SK-N-SH (cell line): Measurements from ENCODE around the gene CYP11A1. TPM values are rescaled to one million over a fixed set of nuclear protein-coding genes. Genes with fewer than 3 reads are reported as not detected.

Experiments used
- CTCF ChIA-PET: fragments of 300-600, 350-600 bp; formaldehyde crosslinking; extraction: SDS; loops from one replicate; lab custom pipeline; 2021; lab: Yijun Ruan, JAX
- POLR2A ChIA-PET: fragments of 350-600 bp; sonication (Branson Sonifier 250); formaldehyde crosslinking; extraction: SDS; loops from one replicate; lab custom pipeline; 2020; ENCODE audit warnings: antibody characterized with exemption, inconsistent platforms; lab: Yijun Ruan, JAX
- DNase-seq: peaks from one replicate; pipeline ENCODE4 v3.0.0; 2012
- H2AFZ ChIP-seq: fragments of 200-600 bp; sonication (generic); 2 replicates; pipeline ENCODE4 v1.8.1; 2016; ENCODE audit warnings: antibody characterized with exemption, mild to moderate bottlenecking, low read depth
- H3F3A ChIP-seq: fragments of 200-600 bp; sonication (generic); replicated peaks from 2 replicates; pipeline ENCODE3; 2016; ENCODE audit warnings: antibody characterized with exemption, mild to moderate bottlenecking; ENCODE audit not compliant: insufficient read depth
- H3K27ac ChIP-seq, 2 experiments: fragments of 200-500 bp in 1 of 2; fragments of 200-600 bp in 1 of 2; sonication (Bioruptor generic) in 1 of 2; sonication (generic), shearing (Covaris generic) in 1 of 2; 2 replicates each; pipeline versions ENCODE4 v1.5.1 to v1.6.1; 2014 to 2016; ENCODE audit warnings: low read depth in 2 of 2, inconsistent platforms in 1 of 2, low read length in 1 of 2, mild to moderate bottlenecking in 1 of 2, mixed read lengths in 1 of 2
- H3K27me3 ChIP-seq: fragments of 200-600 bp; sonication (generic), shearing (Covaris generic); 2 replicates; pipeline ENCODE4 v1.6.1; 2016; ENCODE audit warnings: mixed run types; ENCODE audit not compliant: insufficient read depth
- H3K36me3 ChIP-seq, 2 experiments: fragments of 200-500 bp in 1 of 2; fragments of 200-600 bp in 1 of 2; sonication (Bioruptor generic) in 1 of 2; sonication (generic) in 1 of 2; replicated peaks in 1 of 2; 2 replicates each; pipeline versions ENCODE3 to v1.5.1; 2014 to 2016; ENCODE audit warnings: low read length in 1 of 2, mild to moderate bottlenecking in 1 of 2; ENCODE audit not compliant: insufficient read depth in 2 of 2, control insufficient read depth in 1 of 2
- H3K4me1 ChIP-seq, 2 experiments: fragments of 200-500 bp in 1 of 2; fragments of 200-600 bp in 1 of 2; sonication (Bioruptor generic) in 1 of 2; sonication (generic), shearing (Covaris generic) in 1 of 2; 2 replicates each; pipeline versions ENCODE4 v1.5.1 to v1.6.1; 2014 to 2016; ENCODE audit warnings: low read depth in 1 of 2, low read length in 1 of 2, mixed run types in 1 of 2; ENCODE audit not compliant: insufficient read depth in 2 of 2, control insufficient read depth in 1 of 2
- H3K4me2 ChIP-seq: fragments of 200-600 bp; sonication (generic), shearing (Covaris generic); 2 replicates; pipeline ENCODE4 v1.6.1; 2017; ENCODE audit warnings: mixed run types
- H3K4me3 ChIP-seq, 2 experiments: fragments of 200-500 bp in 1 of 2; fragments of 200-600 bp in 1 of 2; sonication (Bioruptor generic) in 1 of 2; sonication (generic), shearing (Covaris generic) in 1 of 2; 2 replicates each; pipeline versions ENCODE4 v1.5.1 to v1.8.1; 2014 to 2016; ENCODE audit warnings: low read depth in 2 of 2, inconsistent platforms in 1 of 2, low read length in 1 of 2, mild to moderate bottlenecking in 1 of 2, mixed read lengths in 1 of 2, moderate library complexity in 1 of 2
- H3K79me2 ChIP-seq: fragments of 200-600 bp; sonication (generic); 2 replicates; pipeline ENCODE4 v1.8.1; 2017; ENCODE audit warnings: mild to moderate bottlenecking; ENCODE audit not compliant: insufficient read depth
- H3K9ac ChIP-seq: fragments of 200-600 bp; sonication (generic); 2 replicates; pipeline ENCODE4 v1.6.1; 2017; ENCODE audit warnings: mixed run types
- H3K9me2 ChIP-seq: fragments of 200-600 bp; sonication (generic); 2 replicates; pipeline ENCODE4 v1.6.1; 2017; ENCODE audit warnings: mixed run types
- H3K9me3 ChIP-seq: fragments of 200-600 bp; sonication (generic); 2 replicates; pipeline ENCODE4 v1.6.1; 2017; ENCODE audit warnings: mixed run types, mild to moderate bottlenecking, moderate library complexity
- H4K20me1 ChIP-seq: fragments of 200-600 bp; sonication (generic); 2 replicates; pipeline ENCODE4 v1.6.1; 2017; ENCODE audit warnings: mild to moderate bottlenecking, mixed run types; ENCODE audit not compliant: insufficient read depth
- CHD2 ChIP-seq: fragments of 150-350 bp; IDR thresholded peaks from 2 replicates; pipeline ENCODE4 v1.6.1; 2018; ENCODE audit warnings: low read length; ENCODE audit not compliant: partially characterized antibody
- CTCF ChIP-seq: fragments of 200-600 bp; sonication (generic); IDR thresholded peaks from 2 replicates; pipeline ENCODE4 v1.6.1; 2017; ENCODE audit warnings: antibody characterized with exemption, mild to moderate bottlenecking, moderate library complexity
- FOSL2 ChIP-seq: IDR thresholded peaks from 2 replicates; pipeline ENCODE4 v1.4.0; 2012; ENCODE audit warnings: low read depth, mild to moderate bottlenecking, moderate library complexity, borderline replicate concordance
- FOXJ3 ChIP-seq: sonication (generic); formaldehyde crosslinking; IDR thresholded peaks from 2 replicates; pipeline ENCODE4 v1.5.1; 2020; ENCODE audit warnings: mild to moderate bottlenecking, missing genetic modification reagents
- GATA2 ChIP-seq: sonication (generic); formaldehyde crosslinking; IDR thresholded peaks from 2 replicates; pipeline ENCODE4 v1.5.0; 2020; ENCODE audit warnings: mild to moderate bottlenecking, missing genetic modification reagents
- JUND ChIP-seq: IDR thresholded peaks from 2 replicates; pipeline ENCODE4 v1.4.0; 2012
- MAX ChIP-seq: IDR thresholded peaks from 2 replicates; pipeline ENCODE4 v1.4.0; 2012; ENCODE audit warnings: low read depth
- MEF2A ChIP-seq: IDR thresholded peaks from 2 replicates; pipeline ENCODE4 v1.4.0; 2012; ENCODE audit warnings: low read depth, borderline replicate concordance
- NRF1 ChIP-seq: IDR thresholded peaks from 2 replicates; pipeline ENCODE4 v1.6.1; 2012; ENCODE audit warnings: low read depth, mild to moderate bottlenecking, low read length
- PBX3 ChIP-seq: IDR thresholded peaks from 2 replicates; pipeline ENCODE4; 2012
- POLR2AphosphoS5 ChIP-seq: IDR thresholded peaks from 2 replicates; pipeline ENCODE4 v1.6.1; 2012; ENCODE audit warnings: low read depth, low read length
- RCOR1 ChIP-seq: fragments of 150-350 bp; IDR thresholded peaks from 2 replicates; pipeline ENCODE4 v1.6.1; 2017; ENCODE audit warnings: antibody characterized with exemption, low read length
- SIN3A ChIP-seq: IDR thresholded peaks from 2 replicates; pipeline ENCODE4 v1.6.1; 2012; ENCODE audit warnings: low read depth, mild to moderate bottlenecking, low read length, moderate library complexity, borderline replicate concordance
- SMC3 ChIP-seq: IDR thresholded peaks from 2 replicates; pipeline ENCODE4 v1.6.1; 2012; ENCODE audit warnings: low read depth, low read length, improper control_type of control experiment
- TEAD4 ChIP-seq: IDR thresholded peaks from 2 replicates; pipeline ENCODE4 v1.4.0; 2012; ENCODE audit warnings: mild to moderate bottlenecking, borderline replicate concordance; ENCODE audit not compliant: insufficient read depth
- ZBTB33 ChIP-seq: IDR thresholded peaks from 2 replicates; pipeline ENCODE4 v1.4.0; 2012; ENCODE audit warnings: low read depth, borderline replicate concordance
- WGBS: methylation state at CpG from one replicate; pipeline ENCODE4 v1.1.6; 2017; ENCODE audit warnings: low lambda C conversion rate; 5-methylcytosine and 5-hydroxymethylcytosine counted together
- polyA plus RNA-seq, 3 experiments: library from polyadenylated mRNA; depleted of rRNA; stranded (reverse); fragments of >200 nt; gene quantifications; 2 replicates each; pipeline ENCODE4 v1.2.3, GENCODE V29; 2012

Gene CYP11A1
- polyA plus RNA-seq, 1 of the 3 experiments (the other 2 are of a cell fraction) = 0.08 TPM

- ChIA-PET POLR2A (no interaction called here), CTCF (interaction anchor here (1.0 to 2.0 kb wide), 2 partner anchors 41 to 43 kb away, joined by 5 to 6 read pairs; no protein-coding TSS in a partner anchor)
- Histone ChIP-seq H3F3A (no peaks in the 10 kb centered on the region), H3K79me2 (no peaks in the 10 kb centered on the region), H3K9ac (no peak overlapping the region), H3K27me3 (no peaks in the 10 kb centered on the region), H3K9me2 (no peaks in the 10 kb centered on the region), H3K4me3 (no peak overlapping the region), H3K36me3 (no peaks in the 10 kb centered on the region), H3K9me3 (no peaks in the 10 kb centered on the region), H2AFZ (no peak overlapping the region), H3K4me2 (no peak overlapping the region), H4K20me1 (no peaks in the 10 kb centered on the region), H3K27ac (no peak overlapping the region), H3K4me1 (peaks cover 6 to 25% of the 10 kb centered on the region in 2 experiments; a peak in 2 of 4 replicates)
- no peak for DNase-seq
- TF ChIP-seq POLR2AphosphoS5 (no peak), SMC3 (no peak), FOXJ3 (CRISPR knock-in tag) (no peak), ZBTB33 (no peak), CTCF (no peak), FOSL2 (no peak), MEF2A (no peak), CHD2 (no peak), RCOR1 (no peak), PBX3 (no peak), JUND (no peak)
- WGBS = 61% methylated on average over 9 of the region's 13 CpGs
Observed at GRCh38 chr15:74417225-74417624, 49.8 kb upstream of the CYP11A1 start.

GRCh38 chr15:74415966-74416916, 48.8 kb upstream of the CYP11A1 start:
- Histone ChIP-seq H3K9me2 (no peaks in the 10 kb centered on the region), H3K36me3 (no peaks in the 10 kb centered on the region), H3K4me1 (peaks cover 4 to 21% of the 10 kb centered on the region in 2 experiments; a peak in 1 of 4 replicates), H3K9me3 (no peaks in the 10 kb centered on the region), H3K4me3 (no peak overlapping the region), H3K9ac (no peak overlapping the region), H3K79me2 (no peaks in the 10 kb centered on the region), H3F3A (no peaks in the 10 kb centered on the region), H3K27me3 (no peaks in the 10 kb centered on the region), H3K27ac (no peak overlapping the region), H3K4me2 (no peak overlapping the region), H2AFZ (no peak overlapping the region), H4K20me1 (no peaks in the 10 kb centered on the region)
- ChIA-PET POLR2A (no interaction called here), CTCF (no interaction called here)
- WGBS = 84% methylated on average over 10 of the region's 19 CpGs
- no peak for DNase-seq
- TF ChIP-seq JUND (no peak), MAX (no peak), TEAD4 (no peak), GATA2 (CRISPR knock-in tag) (no peak), NRF1 (no peak), PBX3 (no peak), SIN3A (no peak)
